Lower leg skin (tissue), 4 donors: ENCODE measurements around the gene MCF2L2. TPM values are rescaled to one million over a fixed set of nuclear protein-coding genes. Genes with fewer than 3 reads are reported as not detected.

ENCODE experiments used
- DNase-seq, 2 donors: peaks; one replicate each; pipeline ENCODE4 v3.0.0-alpha.2; 2019; ENCODE audit warnings: low spot score in 2 of 2
- H3K4me3 ChIP-seq: fragments of 200-600 bp; sonication (generic); 2 replicates; pipeline ENCODE4 v1.5.1; 2017; ENCODE audit warnings: mild to moderate bottlenecking, low read depth; ENCODE audit not compliant: poor library complexity, severe bottlenecking
- POLR2A ChIP-seq, 2 donors: fragments of 450-650 bp; IDR thresholded peaks; one replicate each; pipeline ENCODE4 v1.6.1; 2016 to 2017; ENCODE audit warnings: antibody characterized with exemption in 2 of 2, mild to moderate bottlenecking in 1 of 2, moderate library complexity in 1 of 2
- WGBS, 2 donors: methylation state at CpG; one replicate each; pipeline ENCODE4 v1.1.5; 2018; 5-methylcytosine and 5-hydroxymethylcytosine counted together
- intact Hi-C: fragments of 100-400 bp; cut with DNase I; formaldehyde crosslinking; loops from one replicate; pipeline ENCODE4 v1.15.0; 2023; ENCODE audit warnings: low total_unique reads
- total RNA-seq, 4 donors: library from RNA; depleted of rRNA; stranded (reverse); fragments of >200 nt; gene quantifications; one replicate each; pipeline ENCODE4 v1.1.0, GENCODE V29; 2016
- TF ChIP-seq, protein P1 (sequence below), 3 donors: fragments of 450-650 bp; IDR thresholded peaks; one replicate each; pipeline ENCODE4 v1.5.1; 2016; ENCODE audit warnings: antibody characterized with exemption in 3 of 3, mild to moderate bottlenecking in 3 of 3, moderate library complexity in 2 of 3

MCF2L2 gene
- total RNA-seq, 4 donors from 2014 or later, result 0.88 to 1.3 (median 1.1) TPM; not detected in 1

DNA sequence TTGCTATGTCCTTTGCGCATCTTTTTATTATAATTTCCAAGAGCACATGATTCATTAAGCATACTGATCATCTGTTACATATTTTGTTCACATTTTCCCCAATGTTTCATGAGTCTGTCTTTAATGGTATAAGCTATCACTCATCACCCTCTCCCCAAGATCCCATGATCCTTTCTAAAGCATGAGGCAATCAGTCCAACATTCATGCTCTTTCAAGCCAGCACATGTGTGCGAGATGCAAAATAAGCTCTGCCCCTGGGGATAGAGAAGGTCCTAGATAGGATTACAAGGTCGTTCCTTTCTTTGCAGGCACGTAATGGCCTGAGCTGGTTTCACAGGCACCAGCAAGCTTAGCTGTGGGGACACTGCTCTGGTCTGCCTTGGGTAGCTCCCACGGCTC is 207.6 kb downstream of the MCF2L2 start:
- intact Hi-C loops, result no loop called here
- WGBS, 2 donors, result 29 to 37% methylated on average over 5 of the region's 5 CpGs
- H3K4me3 ChIP-seq, result no peak overlapping the region
- no peak for DNase-seq
- TF ChIP-seq, protein P1, sequence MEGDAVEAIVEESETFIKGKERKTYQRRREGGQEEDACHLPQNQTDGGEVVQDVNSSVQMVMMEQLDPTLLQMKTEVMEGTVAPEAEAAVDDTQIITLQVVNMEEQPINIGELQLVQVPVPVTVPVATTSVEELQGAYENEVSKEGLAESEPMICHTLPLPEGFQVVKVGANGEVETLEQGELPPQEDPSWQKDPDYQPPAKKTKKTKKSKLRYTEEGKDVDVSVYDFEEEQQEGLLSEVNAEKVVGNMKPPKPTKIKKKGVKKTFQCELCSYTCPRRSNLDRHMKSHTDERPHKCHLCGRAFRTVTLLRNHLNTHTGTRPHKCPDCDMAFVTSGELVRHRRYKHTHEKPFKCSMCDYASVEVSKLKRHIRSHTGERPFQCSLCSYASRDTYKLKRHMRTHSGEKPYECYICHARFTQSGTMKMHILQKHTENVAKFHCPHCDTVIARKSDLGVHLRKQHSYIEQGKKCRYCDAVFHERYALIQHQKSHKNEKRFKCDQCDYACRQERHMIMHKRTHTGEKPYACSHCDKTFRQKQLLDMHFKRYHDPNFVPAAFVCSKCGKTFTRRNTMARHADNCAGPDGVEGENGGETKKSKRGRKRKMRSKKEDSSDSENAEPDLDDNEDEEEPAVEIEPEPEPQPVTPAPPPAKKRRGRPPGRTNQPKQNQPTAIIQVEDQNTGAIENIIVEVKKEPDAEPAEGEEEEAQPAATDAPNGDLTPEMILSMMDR (IDR thresholded peaks at IDR 0.05), result no peak
- no peak for TF ChIP-seq POLR2A (IDR thresholded peaks at IDR 0.05)

DNA sequence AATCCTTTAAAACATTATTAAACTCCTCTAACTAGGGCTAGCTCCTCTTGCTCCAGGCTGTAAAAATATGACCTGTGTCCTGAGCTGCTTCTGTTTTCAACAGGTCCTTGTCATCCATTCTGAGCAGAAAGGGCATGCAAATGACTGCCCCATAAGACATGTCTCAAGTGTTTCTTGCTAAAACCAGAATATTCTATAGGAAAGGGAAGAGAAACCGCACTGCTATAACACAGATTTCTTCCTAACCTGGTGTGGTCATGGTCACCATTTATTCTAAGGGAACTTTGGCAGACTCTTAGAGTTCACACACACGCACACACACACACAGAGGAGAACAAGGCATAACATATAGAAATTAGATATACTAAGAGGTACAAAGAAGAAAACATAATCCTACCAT is 209.6 kb downstream of the MCF2L2 start:
- WGBS, 2 donors, result 87 to 92% methylated on average over 2 of the region's 2 CpGs
- no peak overlapping the region for H3K4me3 ChIP-seq
- intact Hi-C loops, result no loop called here
- no peak for TF ChIP-seq POLR2A (IDR thresholded peaks at IDR 0.05)
- TF ChIP-seq, protein P1 (IDR thresholded peaks at IDR 0.05), result no peak
- DNase-seq, result no peak

DNA sequence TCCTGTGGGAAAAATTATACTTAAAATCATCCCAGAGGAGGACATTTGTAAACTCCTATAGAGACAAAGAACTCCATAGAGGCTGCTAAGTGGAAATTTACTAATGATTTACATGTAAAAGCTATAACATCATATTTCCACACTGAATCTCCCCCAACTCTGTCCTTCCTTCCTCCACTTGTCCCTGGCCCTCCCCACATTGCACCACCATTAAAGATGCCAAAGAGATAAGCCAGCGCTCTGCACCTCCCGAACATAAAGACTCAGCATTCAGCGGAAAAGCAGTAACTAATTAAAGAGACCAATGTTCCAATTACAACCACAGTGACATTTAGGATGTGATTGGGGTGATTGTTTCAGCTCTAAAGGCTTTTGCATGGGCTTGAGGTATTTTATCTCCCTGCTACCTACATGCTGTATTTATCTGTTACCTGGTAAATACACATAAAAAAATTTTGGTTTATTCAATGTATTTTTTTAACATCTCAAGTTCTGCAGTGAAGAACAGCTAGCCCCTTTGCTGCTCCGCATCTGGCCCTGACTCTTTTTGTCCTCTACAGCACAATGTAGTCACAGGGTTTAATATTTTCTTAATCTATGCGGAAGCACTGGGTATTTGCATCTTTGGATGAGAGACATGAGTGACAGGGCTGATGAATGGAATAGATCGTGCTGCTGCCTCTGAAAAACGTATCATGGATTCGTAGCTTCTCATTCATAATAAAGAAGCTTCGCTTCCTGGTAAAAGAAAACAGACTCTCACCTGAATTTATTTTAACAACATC is 210.7 kb downstream of the MCF2L2 start:
- no peak for DNase-seq
- TF ChIP-seq, protein P1 (IDR thresholded peaks at IDR 0.05), result no peak
- no peak for TF ChIP-seq POLR2A (IDR thresholded peaks at IDR 0.05)
- whole genome bisulfite sequencing, 2 donors, result 77 to 83% methylated on average over 9 of the region's 9 CpGs
- no peak overlapping the region for H3K4me3 ChIP-seq
- intact Hi-C loops, result no loop called here

DNA sequence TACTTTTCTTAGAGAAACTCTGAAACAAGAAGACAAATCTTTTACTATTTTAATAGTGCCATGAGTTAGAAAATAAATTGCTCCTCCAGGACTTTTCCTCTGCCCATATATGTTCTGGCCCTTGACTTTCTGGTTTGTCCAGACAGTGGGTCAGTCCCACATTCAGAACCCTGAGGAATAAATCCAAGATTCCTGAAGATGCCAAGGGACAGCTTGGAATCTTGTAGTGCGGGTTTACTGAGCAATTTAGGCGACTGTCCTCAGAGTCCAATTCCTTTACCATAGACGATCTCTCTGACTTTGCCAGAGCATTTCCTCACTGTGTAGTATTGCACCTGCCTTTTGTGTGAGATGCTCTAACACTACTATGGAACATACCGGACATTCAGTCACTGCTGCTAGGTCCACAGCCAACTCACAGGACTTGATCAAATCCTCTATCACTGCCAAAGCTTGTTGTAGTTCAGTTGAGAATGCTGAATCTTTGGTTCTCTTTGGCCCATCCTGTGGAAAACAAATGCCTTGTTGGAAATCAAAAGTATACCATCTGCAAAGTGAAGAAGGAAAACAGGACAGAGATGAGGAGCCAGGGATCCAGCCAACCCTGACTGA is 212.7 kb downstream of the MCF2L2 start:
- DNase-seq, result no peak
- intact Hi-C loops, result no loop called here
- WGBS, 2 donors, result 85 to 92% methylated on average over 4 of the region's 4 CpGs
- TF ChIP-seq, protein P1 (IDR thresholded peaks at IDR 0.05), result no peak
- TF ChIP-seq POLR2A (IDR thresholded peaks at IDR 0.05), result no peak
- no peak overlapping the region for H3K4me3 ChIP-seq

DNA sequence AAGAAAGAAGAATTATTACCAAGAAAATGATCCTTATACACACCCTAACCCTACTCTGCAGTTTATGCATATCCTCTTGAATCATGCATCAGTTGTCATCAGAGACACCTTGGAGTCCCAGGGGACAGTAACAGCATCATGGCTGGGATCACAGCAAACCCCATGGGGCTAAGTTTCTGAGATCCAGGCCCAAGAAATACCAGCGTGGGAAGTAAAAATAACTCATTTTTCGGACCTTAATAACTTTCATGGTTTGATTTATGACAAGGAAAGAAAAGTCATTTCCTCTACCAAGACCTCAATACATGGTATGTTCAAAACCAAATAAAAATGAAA is 214.2 kb downstream of the MCF2L2 start:
- H3K4me3 ChIP-seq, result no peak overlapping the region
- no peak for TF ChIP-seq POLR2A (IDR thresholded peaks at IDR 0.05)
- TF ChIP-seq, protein P1 (IDR thresholded peaks at IDR 0.05), result no peak
- 47 to 61% methylated on average over 2 of the region's 2 CpGs for WGBS, 2 donors
- intact Hi-C loops, result no loop called here
- DNase-seq, result no peak
